Measurements from ENCODE around the gene ZNF423. TPM values are rescaled to one million over a fixed set of nuclear protein-coding genes. Genes with fewer than 3 reads are reported as not detected.
A peak's percentile ranks its signal among the peaks of the same experiment; 100 is the strongest.

The ZNF423 gene
- total RNA-seq, 1 experiment from 2014 or later = 0.20 TPM

GRCh38 chr16:49622084-49622390 lies 233.9 kb downstream of the ZNF423 start:
- Histone ChIP-seq H3K9me3 (no peaks in the 10 kb centered on the region), H3K4me1 (peaks cover 3% of the 10 kb centered on the region; the same call in 1 of the 2 replicates), H3K27me3 (replicated peaks; ENCODE audit: control insufficient read depth, insufficient read depth, low read length) (no peaks in the 10 kb centered on the region), H3K36me3 (ENCODE audit: control insufficient read depth, insufficient read depth, low read length) (no peaks in the 10 kb centered on the region), H3K4me3 (ENCODE audit: low read depth, low read length) (no peak overlapping the region)
- Mint-ChIP-seq H3K27ac (ENCODE audit: unreplicated experiment) (no peak overlapping the region), H3K4me3 (ENCODE audit: unreplicated experiment) (no peak overlapping the region), H3K9me3 (ENCODE audit: unreplicated experiment) (no peaks in the 10 kb centered on the region), H3K4me1 (ENCODE audit: low read depth, unreplicated experiment) (no peaks in the 10 kb centered on the region), H3K27me3 (ENCODE audit: insufficient read depth, unreplicated experiment) (peaks cover 3% of the 10 kb centered on the region), H3K36me3 (ENCODE audit: insufficient read depth, unreplicated experiment) (no peaks in the 10 kb centered on the region)
- intact Hi-C loops (cut with micrococcal nuclease; ENCODE audit: unreplicated experiment) = no loop called here
- no TSS peak for BruUV-seq (replicated peaks)
- peak in 1 of 2 experiments; percentile 17 for DNase-seq
- ChIA-PET CTCF (no interaction called here), POLR2A (no interaction called here)
- TF ChIP-seq CTCF (IDR thresholded peaks at IDR 0.05; ENCODE audit: insufficient read depth in 1 of 2, low read depth in 1 of 2, low read length in 1 of 2, severe bottlenecking in 1 of 2, unreplicated experiment in 1 of 2) = no peak

- no peaks in the 10 kb centered on the region for H3K4me1 Mint-ChIP-seq (ENCODE audit: low read depth, unreplicated experiment)
- peaks cover 3% of the 10 kb centered on the region; the same call in 1 of the 2 replicates for H3K4me1 ChIP-seq
- peak in 1 of 2 experiments; percentile 22 for DNase-seq
- no peak for TF ChIP-seq CTCF (IDR thresholded peaks at IDR 0.05; ENCODE audit: insufficient read depth in 1 of 2, low read depth in 1 of 2, low read length in 1 of 2, severe bottlenecking in 1 of 2, unreplicated experiment in 1 of 2)
- H3K27ac Mint-ChIP-seq (ENCODE audit: unreplicated experiment) = no peak overlapping the region
- ChIA-PET CTCF (interaction anchor here (0.6 kb wide), 1 partner anchor 197 kb away, joined by 4 read pairs; no protein-coding TSS in a partner anchor), POLR2A (no interaction called here)
- no peak overlapping the region for H3K4me3 ChIP-seq (ENCODE audit: low read depth, low read length)
- BruUV-seq (replicated peaks) = no TSS peak
- H3K27me3 Mint-ChIP-seq (ENCODE audit: insufficient read depth, unreplicated experiment) = peaks cover 3% of the 10 kb centered on the region
- H3K36me3 Mint-ChIP-seq (ENCODE audit: insufficient read depth, unreplicated experiment) = no peaks in the 10 kb centered on the region
- no peaks in the 10 kb centered on the region for H3K9me3 ChIP-seq
- intact Hi-C loops (cut with micrococcal nuclease; ENCODE audit: unreplicated experiment) = no loop called here
- H3K27me3 ChIP-seq (replicated peaks; ENCODE audit: control insufficient read depth, insufficient read depth, low read length) = no peaks in the 10 kb centered on the region
- H3K36me3 ChIP-seq (ENCODE audit: control insufficient read depth, insufficient read depth, low read length) = no peaks in the 10 kb centered on the region
- no peaks in the 10 kb centered on the region for H3K9me3 Mint-ChIP-seq (ENCODE audit: unreplicated experiment)
- no peak overlapping the region for H3K4me3 Mint-ChIP-seq (ENCODE audit: unreplicated experiment)
Measured at GRCh38 chr16:49621241-49622083, 234.4 kb downstream of the ZNF423 start.

DNA sequence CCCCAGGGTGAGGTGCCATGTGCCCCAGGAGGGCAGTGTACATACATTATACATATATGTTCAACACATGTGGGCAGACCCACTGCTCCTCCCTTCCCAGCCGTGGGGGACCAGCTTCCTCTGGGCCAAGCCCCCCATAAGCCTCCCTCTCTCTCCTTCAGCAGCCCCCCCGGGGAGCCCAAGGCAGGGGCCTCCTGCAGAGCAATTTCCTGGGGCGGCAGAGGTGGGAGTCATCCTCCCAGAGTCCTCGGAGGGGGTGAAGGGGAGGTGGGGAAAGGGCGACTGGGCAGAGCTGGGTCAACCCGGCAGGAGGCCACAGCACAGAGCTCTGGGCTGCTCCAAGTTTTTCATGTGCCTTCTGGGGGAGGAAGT lies 235.1 kb downstream of the ZNF423 start:
- Histone ChIP-seq H3K27me3 (replicated peaks; ENCODE audit: control insufficient read depth, insufficient read depth, low read length) (no peaks in the 10 kb centered on the region), H3K4me1 (peaks cover 3% of the 10 kb centered on the region; the same call in 1 of the 2 replicates), H3K9me3 (no peaks in the 10 kb centered on the region), H3K4me3 (ENCODE audit: low read depth, low read length) (no peak overlapping the region), H3K36me3 (ENCODE audit: control insufficient read depth, insufficient read depth, low read length) (no peaks in the 10 kb centered on the region)
- intact Hi-C loops (cut with micrococcal nuclease; ENCODE audit: unreplicated experiment) = no loop called here
- no peak for TF ChIP-seq CTCF (IDR thresholded peaks at IDR 0.05; ENCODE audit: insufficient read depth in 1 of 2, low read depth in 1 of 2, low read length in 1 of 2, severe bottlenecking in 1 of 2, unreplicated experiment in 1 of 2)
- CTCF ChIA-PET = interaction anchor here (0.6 kb wide), 1 partner anchor 196 kb away, joined by 4 read pairs; no protein-coding TSS in a partner anchor
- Mint-ChIP-seq H3K27ac (ENCODE audit: unreplicated experiment) (no peak overlapping the region), H3K4me1 (ENCODE audit: low read depth, unreplicated experiment) (no peaks in the 10 kb centered on the region), H3K36me3 (ENCODE audit: insufficient read depth, unreplicated experiment) (no peaks in the 10 kb centered on the region), H3K4me3 (ENCODE audit: unreplicated experiment) (no peak overlapping the region), H3K9me3 (ENCODE audit: unreplicated experiment) (no peaks in the 10 kb centered on the region), H3K27me3 (ENCODE audit: insufficient read depth, unreplicated experiment) (peaks cover 3% of the 10 kb centered on the region)
- no TSS peak for BruUV-seq (replicated peaks)
- POLR2A ChIA-PET = no interaction called here
- peak in 1 of 2 experiments; percentile 22 for DNase-seq
